Spleen (tissue), 11 donors: ENCODE data around the gene TACR1. TPM values are rescaled to one million over a fixed set of nuclear protein-coding genes. Genes with fewer than 3 reads are reported as not detected.

Experiments
- DNase-seq: peaks from one replicate; pipeline ENCODE4 v3.0.0-alpha.2; 2020
- H3K27ac ChIP-seq, 8 donors: fragments of 200-600 bp; sonication (generic) in 7 of 8; 1 replicate in 4 of 8; 2 replicates in 4 of 8; pipeline versions ENCODE4 v1.5.0 to v1.8.0; 2016 to 2021; ENCODE audit warnings: inconsistent platforms in 4 of 8, mild to moderate bottlenecking in 4 of 8, moderate library complexity in 1 of 8
- H3K27me3 ChIP-seq, 7 donors: fragments of 200-600 bp; sonication (generic) in 6 of 7; replicated peaks in 1 of 7; 1 replicate in 4 of 7; 2 replicates in 3 of 7; pipeline versions ENCODE4 v1.5.0 to v1.8.0; 2016 to 2021; ENCODE audit warnings: inconsistent platforms in 3 of 7, mild to moderate bottlenecking in 1 of 7
- H3K36me3 ChIP-seq, 6 donors: fragments of 200-600 bp; sonication (generic) in 5 of 6; 1 replicate in 4 of 6; 2 replicates in 2 of 6; pipeline versions ENCODE4 v1.5.0 to v1.8.0; 2016 to 2021; ENCODE audit warnings: inconsistent platforms in 2 of 6
- H3K4me1 ChIP-seq, 6 donors: fragments of 200-600 bp; sonication (generic) in 5 of 6; 1 replicate in 3 of 6; 2 replicates in 3 of 6; pipeline versions ENCODE4 v1.5.0 to v1.8.0; 2016 to 2021; ENCODE audit warnings: inconsistent platforms in 3 of 6
- H3K4me3 ChIP-seq, 8 donors: fragments of 200-600 bp; sonication (generic) in 7 of 8; 1 replicate in 4 of 8; 2 replicates in 4 of 8; pipeline versions ENCODE4 v1.5.0 to v1.8.0; 2016 to 2021; ENCODE audit warnings: inconsistent platforms in 4 of 8, mild to moderate bottlenecking in 4 of 8, moderate library complexity in 2 of 8
- H3K9me3 ChIP-seq, 8 donors: fragments of 200-600 bp; sonication (generic) in 7 of 8; 1 replicate in 4 of 8; 2 replicates in 4 of 8; pipeline versions ENCODE4 v1.5.0 to v1.8.0; 2016 to 2021; ENCODE audit warnings: inconsistent platforms in 4 of 8
- CTCF ChIP-seq, 11 experiments: fragments of 200-600 bp in 7 of 11; fragments of 450-650 bp in 4 of 11; sonication (generic) in 4 of 11; IDR thresholded peaks in 8 of 11; conservative IDR thresholded peaks in 3 of 11; 1 replicate in 7 of 11; 2 replicates in 4 of 11; pipeline versions ENCODE4 v1.4.0 to v1.8.0; 2016 to 2021; ENCODE audit warnings: antibody characterized with exemption in 11 of 11, inconsistent platforms in 4 of 11, mild to moderate bottlenecking in 1 of 11
- POLR2A ChIP-seq, 3 donors: fragments of 450-650 bp; IDR thresholded peaks; one replicate each; pipeline ENCODE4 v1.5.1; 2017; ENCODE audit warnings: antibody characterized with exemption in 3 of 3, mild to moderate bottlenecking in 1 of 3
- POLR2AphosphoS5 ChIP-seq, 3 donors: sonication (generic); formaldehyde crosslinking; IDR thresholded peaks; one replicate each; pipeline ENCODE4 v1.5.1; 2017; ENCODE audit warnings: antibody characterized with exemption in 3 of 3
- WGBS, 5 donors: extraction: QIAGEN DNeasy Blood & Tissue Kit in 3 of 5; methylation state at CpG; one replicate each; pipeline versions ENCODE4 v1.1.5 to v1.1.7; 2013 to 2018; 5-methylcytosine and 5-hydroxymethylcytosine counted together
- intact Hi-C: fragments of 100-400 bp; cut with DNase I; formaldehyde crosslinking; loops from one replicate; pipeline ENCODE4 v1.15.0; 2023; ENCODE audit warnings: low total_unique reads
- polyA plus RNA-seq, 3 donors: library from polyadenylated mRNA; stranded (reverse); fragments of 200-250 nt; gene quantifications; one replicate each; pipeline ENCODE4 v1.2.1, GENCODE V29; 2013
- total RNA-seq, 7 donors: library from RNA; depleted of rRNA in 3 of 7; stranded (reverse); fragments of >200 nt in 3 of 7; fragmentation: NEBNext Ultra II Directional in 4 of 7; extraction: Animal tissue kit (Norgen Biotek cat#: 25700) in 4 of 7; gene quantifications; one replicate each; pipeline versions ENCODE4 v1.1.0 to v1.2.1, GENCODE V29; 2016 to 2021
- donor health status: healthy with polysubstance abuse.
- donor health status: DM: no; HTN: no; CAD: no; lungs with moderate emphysema.
- donor health status: DM: no; HTN: no; CAD: no.
- donor health status: Bipolar disorder and iron deficiency.
- donor health status: healthy.
- donor health status: DM: no; HTN: no; CAD: no.
- donor health status: DM: yes; HTN: yes; CAD: no.

TACR1 gene
- total and polyA plus RNA-seq, 10 donors, result 0.02 to 0.28 (median 0.13) TPM; not detected in 3

DNA sequence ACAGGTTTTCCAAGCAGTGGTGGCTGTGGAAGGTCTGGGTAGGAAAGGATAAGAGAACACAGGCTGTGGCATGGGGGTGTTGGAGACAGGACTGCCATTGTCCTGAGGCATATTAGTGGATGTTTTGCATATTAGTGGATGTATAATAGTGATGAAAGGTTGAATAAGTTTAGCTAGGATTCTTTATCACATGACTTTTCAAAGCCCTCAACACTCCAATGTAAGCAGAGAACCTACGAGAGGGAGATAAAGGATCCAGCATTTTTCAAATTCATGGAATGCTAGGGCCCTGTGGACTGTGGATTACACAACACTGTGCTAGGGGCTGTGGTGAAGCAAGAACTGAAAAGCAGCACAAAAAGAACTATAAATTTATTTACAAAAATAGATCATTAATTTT lies 177.6 kb downstream of the TACR1 start:
- no peaks in the 10 kb centered on the region for H3K4me1 ChIP-seq
- H3K9me3 ChIP-seq, result no peaks in the 10 kb centered on the region
- intact Hi-C loops, result no loop called here
- TF ChIP-seq POLR2AphosphoS5 (IDR thresholded peaks at IDR 0.05) (no peak), POLR2A (IDR thresholded peaks at IDR 0.05) (no peak), CTCF (IDR thresholded peaks at IDR 0.05 in 8 of 11, conservative IDR thresholded peaks at IDR 0.05 in 3 of 11) (no peak)
- no peaks in the 10 kb centered on the region for H3K36me3 ChIP-seq
- DNase-seq, result no peak
- H3K27ac ChIP-seq, result no peak overlapping the region
- no peaks in the 10 kb centered on the region for H3K27me3 ChIP-seq
- H3K4me3 ChIP-seq, result no peak overlapping the region
- 78 to 96% (median 91%) methylated on average over 1 of the region's 1 CpG for WGBS, 5 donors

DNA sequence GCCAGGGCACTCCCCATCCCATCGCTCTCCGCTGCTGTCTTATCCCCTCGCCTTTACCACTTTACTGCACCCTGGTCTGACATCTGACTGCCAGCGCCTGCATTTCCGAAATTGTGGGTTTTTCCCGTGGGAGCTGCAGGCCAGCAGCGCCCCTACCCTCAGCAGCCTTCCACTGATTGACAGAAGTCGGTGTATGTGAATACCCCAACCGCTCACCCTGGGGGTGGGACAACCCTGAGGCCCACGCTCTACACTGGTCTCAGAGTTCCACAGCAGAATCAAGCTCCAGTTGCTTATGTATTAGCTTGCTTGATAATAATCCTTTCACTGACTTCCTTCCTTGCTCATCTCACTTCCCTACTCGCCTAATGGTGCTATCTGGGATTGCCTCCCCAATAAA lies 178.8 kb downstream of the TACR1 start:
- Histone ChIP-seq H3K36me3 (no peaks in the 10 kb centered on the region), H3K27me3 (no peaks in the 10 kb centered on the region), H3K9me3 (no peaks in the 10 kb centered on the region), H3K4me3 (no peak overlapping the region), H3K4me1 (no peaks in the 10 kb centered on the region), H3K27ac (no peak overlapping the region)
- no peak for DNase-seq
- intact Hi-C loops, result no loop called here
- 93 to 95% (median 94%) methylated on average over 11 of the region's 11 CpGs for WGBS, 5 donors
- TF ChIP-seq CTCF (IDR thresholded peaks at IDR 0.05 in 8 of 11, conservative IDR thresholded peaks at IDR 0.05 in 3 of 11) (no peak), POLR2AphosphoS5 (IDR thresholded peaks at IDR 0.05) (no peak)

- H3K36me3 ChIP-seq, result no peaks in the 10 kb centered on the region
- no peak for DNase-seq
- no peak overlapping the region for H3K27ac ChIP-seq
- intact Hi-C loops, result no loop called here
- 68 to 82% (median 73%) methylated on average over 2 of the region's 2 CpGs for WGBS, 5 donors
- no peaks in the 10 kb centered on the region for H3K27me3 ChIP-seq
- H3K4me3 ChIP-seq, result no peak overlapping the region
- peaks cover 0 to 6% (median 0%) of the 10 kb centered on the region in 8 donors for H3K9me3 ChIP-seq
- H3K4me1 ChIP-seq, result no peaks in the 10 kb centered on the region
- TF ChIP-seq POLR2A (IDR thresholded peaks at IDR 0.05), result no peak
- TF ChIP-seq CTCF (IDR thresholded peaks at IDR 0.05 in 8 of 11, conservative IDR thresholded peaks at IDR 0.05 in 3 of 11), result no peak
- no peak for TF ChIP-seq POLR2AphosphoS5 (IDR thresholded peaks at IDR 0.05)
Observed at GRCh38 chr2:75019790-75020189, 179.5 kb downstream of the TACR1 start.

DNA sequence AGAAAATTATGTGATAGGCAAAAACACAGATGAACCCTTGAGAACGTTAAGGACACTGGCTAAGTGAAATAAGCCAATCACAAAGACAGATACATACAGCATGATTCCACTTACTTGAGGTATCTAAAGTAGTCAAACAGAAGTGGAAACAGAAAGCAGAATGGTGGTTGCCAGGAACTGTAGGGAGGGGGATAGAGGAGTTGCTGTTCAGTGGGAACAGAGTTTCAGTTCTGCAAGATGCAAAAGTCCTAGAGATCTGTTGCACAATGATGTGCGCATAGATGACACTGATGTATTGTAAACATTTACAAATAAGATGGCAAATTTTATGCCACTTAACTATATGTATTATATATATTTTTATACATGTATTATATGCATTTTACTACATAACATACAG lies 181.2 kb downstream of the TACR1 start:
- TF ChIP-seq POLR2A (IDR thresholded peaks at IDR 0.05) (no peak), POLR2AphosphoS5 (IDR thresholded peaks at IDR 0.05) (no peak)
- Histone ChIP-seq H3K27me3 (no peaks in the 10 kb centered on the region), H3K36me3 (no peaks in the 10 kb centered on the region), H3K27ac (no peak overlapping the region), H3K4me3 (no peak overlapping the region), H3K4me1 (no peaks in the 10 kb centered on the region), H3K9me3 (peaks cover 0 to 12% (median 0%) of the 10 kb centered on the region in 8 donors)
- DNase-seq, result no peak
- intact Hi-C loops, result no loop called here
- 83 to 89% (median 87%) methylated on average over 2 of the region's 2 CpGs for WGBS, 5 donors

GRCh38 chr2:75012080-75012479 lies 187.2 kb downstream of the TACR1 start:
- intact Hi-C loops, result no loop called here
- 86 to 90% (median 88%) methylated on average over 8 of the region's 8 CpGs for WGBS, 5 donors

More at GRCh38 chr2:75012080-75012479, 187.2 kb downstream of the TACR1 start:
- peaks cover 0 to 12% (median 0%) of the 10 kb centered on the region in 8 donors for H3K9me3 ChIP-seq
- peaks cover 0 to 6% (median 0%) of the 10 kb centered on the region in 6 donors for H3K36me3 ChIP-seq
- H3K4me3 ChIP-seq, result no peak overlapping the region
- H3K4me1 ChIP-seq, result no peaks in the 10 kb centered on the region
- TF ChIP-seq POLR2A (IDR thresholded peaks at IDR 0.05), result no peak
- TF ChIP-seq CTCF (IDR thresholded peaks at IDR 0.05 in 8 of 11, conservative IDR thresholded peaks at IDR 0.05 in 3 of 11), result no peak
- no peak for TF ChIP-seq POLR2AphosphoS5 (IDR thresholded peaks at IDR 0.05)
- H3K27me3 ChIP-seq, result no peaks in the 10 kb centered on the region
- H3K27ac ChIP-seq, result no peak overlapping the region
- no peak for DNase-seq
